ENCODE data around the gene KRTAP19-6. TPM values are rescaled to one million over a fixed set of nuclear protein-coding genes. Genes with fewer than 3 reads are reported as not detected.
"Not testable (repeated sequence)": the region's sequence is repeated elsewhere in the genome, so short reads cannot be mapped to it uniquely, and the experiment has no call there.

Gene KRTAP19-6, protein sequence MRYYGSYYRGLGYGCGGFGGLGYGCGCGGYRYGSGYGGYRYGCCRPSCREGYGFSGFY
- polyA plus RNA-seq (ENCODE audit: insufficient read length in 4 of 4), result not detected

DNA sequence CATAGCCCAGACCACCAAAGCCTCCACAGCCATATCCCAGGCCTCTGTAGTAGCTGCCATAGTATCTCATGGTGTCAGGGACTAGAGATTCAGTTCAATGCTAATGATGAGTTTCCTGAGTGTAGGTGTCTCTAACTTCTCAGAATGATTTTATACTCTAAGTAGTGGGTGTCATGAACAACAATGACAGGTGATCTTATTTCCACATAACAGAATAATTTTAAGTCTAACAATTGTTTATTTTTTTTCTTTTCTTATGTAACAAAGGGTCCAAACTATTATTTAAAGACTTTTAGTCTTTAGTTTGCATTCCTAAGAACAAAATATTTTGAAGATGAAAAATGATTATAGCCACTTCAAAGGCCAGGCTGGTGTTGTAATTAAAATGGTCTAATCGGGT, at the start of gene KRTAP19-6:
Gene KRTAP19-6, minus strand, starts transcription at position 101 of the 400 bp plus-strand sequence. Its CDS starts 31 bp downstream, at position 70.
- no peak for DNase-seq (ENCODE audit: low read depth in 4 of 4, low spot score in 2 of 4)

DNA sequence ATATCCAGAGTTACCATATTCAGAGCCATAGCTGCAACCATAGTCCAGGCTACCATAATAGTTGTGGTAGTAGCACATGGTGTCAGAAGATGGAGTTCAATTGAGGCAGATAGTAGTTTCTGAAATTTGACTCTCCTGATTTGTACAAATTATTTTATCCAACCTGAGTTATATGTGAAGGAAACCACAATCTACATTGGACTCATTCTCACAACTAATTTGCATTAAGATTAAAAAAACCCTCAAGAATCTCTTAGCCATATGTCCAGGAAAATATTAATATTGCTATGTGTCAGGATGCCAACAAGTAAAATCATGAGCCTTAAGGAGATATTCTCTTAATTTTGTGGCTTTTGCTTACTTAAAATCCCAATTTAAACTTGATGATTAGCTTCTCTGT, 48.6 kb upstream of the KRTAP19-6 start, which contains the start of gene KRTAP22-2:
Gene KRTAP22-2, minus strand, starts transcription at position 101 of the 400 bp plus-strand sequence.
- no peak for DNase-seq (ENCODE audit: low read depth in 4 of 4, low spot score in 2 of 4)

DNA sequence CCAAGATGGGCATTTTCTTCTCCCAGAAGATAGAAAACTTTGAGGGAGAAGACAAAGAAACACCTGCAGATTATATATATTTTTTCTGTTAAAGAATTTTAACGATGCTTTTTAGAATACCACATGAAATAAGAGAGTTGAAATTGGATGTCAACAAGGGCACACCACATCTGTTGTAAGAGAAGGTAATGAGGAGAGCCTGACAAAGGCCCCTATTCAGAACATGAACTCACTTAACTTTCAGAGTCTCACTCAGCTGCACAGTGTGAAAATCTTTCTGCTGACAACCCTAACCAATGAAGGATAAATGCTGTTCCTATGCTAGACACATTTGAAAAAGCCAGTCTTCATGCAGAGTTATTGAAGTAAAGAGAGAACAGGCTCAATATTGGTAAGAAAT, 41.2 kb upstream of the KRTAP19-6 start:
- no peak for DNase-seq (ENCODE audit: low read depth in 4 of 4, low spot score in 2 of 4)

DNA sequence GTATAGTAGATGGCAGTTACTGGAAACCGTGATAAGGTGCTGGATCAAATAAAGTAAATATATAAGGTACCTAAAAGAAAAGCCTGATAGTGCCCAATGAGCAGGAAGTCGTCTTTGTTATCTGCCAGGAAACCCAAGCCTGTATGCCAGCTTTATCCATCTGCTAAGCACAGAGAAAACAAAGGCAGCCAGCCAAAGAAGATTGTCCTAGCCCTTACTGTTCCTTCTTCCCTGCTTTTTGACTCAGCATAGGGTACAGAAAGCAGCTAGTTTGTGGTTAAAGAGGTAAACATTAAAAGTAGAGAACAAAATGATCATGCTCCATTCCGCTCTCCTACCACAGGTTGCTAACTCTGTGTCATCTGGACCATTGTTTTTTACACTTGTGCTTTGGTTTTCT, 38.5 kb upstream of the KRTAP19-6 start:
- no peak for DNase-seq (ENCODE audit: low read depth in 4 of 4, low spot score in 2 of 4)

DNA sequence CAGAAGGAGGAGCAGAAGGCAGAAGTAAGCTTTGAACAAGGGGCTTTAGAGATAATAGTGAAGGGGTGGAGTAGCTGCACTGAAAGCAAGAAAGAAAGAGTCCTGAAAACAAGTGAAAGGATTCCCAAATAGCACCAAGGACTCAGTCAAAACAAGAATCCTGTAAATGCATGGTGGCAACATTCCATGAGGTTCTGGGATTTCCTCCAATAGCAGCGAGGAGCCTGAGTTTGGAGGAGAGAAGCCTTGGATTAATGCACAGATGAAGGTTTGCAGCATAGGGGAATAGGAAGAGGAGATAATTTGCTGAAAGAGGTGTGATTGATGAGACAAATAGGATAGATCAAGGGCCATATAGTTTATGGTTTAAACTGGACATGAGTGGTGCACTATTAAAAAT, 37.7 kb upstream of the KRTAP19-6 start:
- no peak for DNase-seq (ENCODE audit: low read depth in 4 of 4, low spot score in 2 of 4)

DNA sequence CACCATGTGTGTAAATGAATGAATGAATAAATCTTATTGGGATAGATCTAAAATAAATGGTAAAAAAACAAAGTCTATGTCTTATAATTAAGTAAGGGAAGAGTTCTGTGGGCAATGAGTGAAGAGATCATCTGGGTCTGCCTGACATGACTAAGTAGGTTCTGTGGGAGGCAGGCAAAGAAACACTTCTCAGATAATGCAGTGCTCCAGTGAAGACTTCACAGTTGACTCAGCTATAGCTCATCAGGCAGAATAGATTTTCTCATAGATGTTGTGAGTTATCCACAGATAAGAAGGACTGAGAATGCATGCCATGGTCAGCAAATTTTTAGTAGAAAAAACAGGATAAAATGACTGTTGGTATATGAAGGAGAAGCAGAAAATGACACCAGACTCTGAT, 36.1 kb upstream of the KRTAP19-6 start:
- no peak for DNase-seq (ENCODE audit: low read depth in 4 of 4, low spot score in 2 of 4)

DNA sequence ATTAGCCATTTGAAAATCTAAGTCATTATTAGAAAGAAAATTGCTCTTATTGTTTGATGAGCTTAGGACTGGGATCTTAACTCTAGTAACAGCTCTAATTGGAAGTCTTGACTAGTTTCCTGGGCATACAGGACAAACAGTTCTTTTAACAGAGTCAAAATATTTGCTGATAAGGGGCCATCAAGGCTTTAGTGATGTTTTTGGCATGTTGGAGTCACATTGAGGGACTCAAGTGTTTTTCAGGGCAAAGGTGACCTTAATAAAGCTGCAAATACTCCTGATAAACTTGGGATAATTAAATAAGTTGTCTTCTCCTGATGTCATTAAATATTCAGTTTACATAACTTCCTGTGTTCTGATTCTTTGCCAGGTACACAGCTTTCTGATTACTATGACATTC, 26.0 kb upstream of the KRTAP19-6 start:
- DNase-seq (ENCODE audit: low read depth in 4 of 4, low spot score in 2 of 4), result no peak

DNA sequence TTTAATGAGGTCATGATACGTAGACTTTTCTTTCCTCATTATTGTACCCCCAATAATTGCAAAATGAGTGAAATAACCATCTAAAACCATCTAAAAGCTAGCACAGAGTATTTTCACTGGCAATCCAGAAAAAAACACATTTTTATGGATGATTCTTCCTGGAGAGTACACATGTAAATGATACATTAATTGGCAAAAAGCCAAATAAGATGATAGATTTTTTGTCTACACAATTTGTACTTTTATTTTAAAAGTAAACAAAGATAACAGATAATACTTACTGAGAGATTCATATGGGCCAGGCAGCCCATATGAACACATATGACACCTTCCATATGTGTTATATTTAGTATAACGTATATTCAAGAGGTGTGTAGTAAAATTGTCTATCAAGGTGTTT, 22.0 kb upstream of the KRTAP19-6 start:
- DNase-seq (ENCODE audit: low read depth in 4 of 4, low spot score in 2 of 4), result no peak

DNA sequence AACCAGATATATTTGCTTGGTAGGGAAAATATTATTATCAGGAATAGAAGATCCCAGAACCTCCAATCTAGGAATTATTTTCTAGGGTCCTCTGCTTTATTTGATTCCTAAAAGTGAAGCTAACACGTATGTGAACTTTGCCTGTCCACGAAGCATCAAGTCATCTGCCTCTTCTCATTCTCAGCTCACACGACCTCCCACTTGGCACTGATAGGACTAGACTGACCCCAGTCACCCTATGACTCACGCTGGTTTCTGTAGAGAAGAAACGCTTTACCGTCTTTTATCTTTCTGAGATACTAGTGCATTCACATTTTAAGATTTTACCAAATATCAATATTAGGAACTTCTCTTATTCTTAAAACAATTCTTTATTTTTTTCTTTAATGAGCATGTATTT, 21.4 kb upstream of the KRTAP19-6 start:
- no peak for DNase-seq (ENCODE audit: low read depth in 4 of 4, low spot score in 2 of 4)

DNA sequence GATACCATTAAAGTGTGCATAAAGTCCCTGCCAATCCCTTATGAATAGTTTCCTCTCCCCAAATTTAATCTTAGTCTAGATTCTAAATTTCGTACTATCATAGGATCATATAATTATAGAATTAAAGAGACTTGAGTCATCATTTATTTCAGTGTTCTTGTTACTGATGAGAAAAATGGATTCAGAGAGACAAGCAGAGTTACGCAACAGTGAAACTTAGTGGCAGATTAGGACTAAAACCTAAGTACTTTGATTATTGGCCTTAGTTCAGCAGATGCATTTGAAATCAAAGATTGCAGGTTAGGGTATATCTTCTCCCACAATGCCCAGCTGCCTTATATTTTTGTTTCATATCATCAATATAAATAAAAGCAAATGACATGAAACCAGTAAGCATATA, 20.3 kb upstream of the KRTAP19-6 start:
- no peak for DNase-seq (ENCODE audit: low read depth in 4 of 4, low spot score in 2 of 4)

DNA sequence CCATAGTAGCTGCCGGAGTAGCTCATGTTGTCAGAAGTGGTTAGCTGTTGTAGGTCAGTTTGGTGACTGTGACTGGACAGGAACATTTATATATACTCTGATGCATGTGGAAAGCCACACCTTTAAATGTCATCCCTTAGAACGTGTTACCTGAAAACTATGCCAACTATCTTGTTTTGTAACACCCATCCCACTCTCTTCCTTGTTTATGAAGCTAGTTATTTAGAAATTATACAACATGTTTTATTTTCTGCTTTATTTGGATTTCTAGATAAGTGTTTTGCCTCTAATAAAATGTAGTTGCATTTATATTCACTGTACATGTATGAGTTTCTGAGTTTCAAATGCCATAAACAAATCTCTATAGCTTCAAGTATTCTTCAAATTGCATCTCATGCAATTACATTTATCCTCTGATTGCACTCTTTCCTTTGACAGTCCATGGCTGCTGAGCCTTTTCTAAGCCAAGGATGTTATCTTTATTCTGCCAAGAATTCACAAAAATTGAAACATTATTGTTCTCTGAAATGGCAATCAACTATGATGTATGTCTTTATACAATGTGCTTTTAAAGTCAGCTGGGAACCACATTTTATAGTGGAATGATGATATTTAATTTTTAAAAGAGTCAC, 19.7 kb upstream of the KRTAP19-6 start, which contains the start of gene KRTAP19-7:
Gene KRTAP19-7, minus strand, starts transcription at position 51 of the 632 bp plus-strand sequence. Its CDS starts 25 bp downstream, at position 26.
- DNase-seq (ENCODE audit: low read depth in 4 of 4, low spot score in 2 of 4), result no peak

DNA sequence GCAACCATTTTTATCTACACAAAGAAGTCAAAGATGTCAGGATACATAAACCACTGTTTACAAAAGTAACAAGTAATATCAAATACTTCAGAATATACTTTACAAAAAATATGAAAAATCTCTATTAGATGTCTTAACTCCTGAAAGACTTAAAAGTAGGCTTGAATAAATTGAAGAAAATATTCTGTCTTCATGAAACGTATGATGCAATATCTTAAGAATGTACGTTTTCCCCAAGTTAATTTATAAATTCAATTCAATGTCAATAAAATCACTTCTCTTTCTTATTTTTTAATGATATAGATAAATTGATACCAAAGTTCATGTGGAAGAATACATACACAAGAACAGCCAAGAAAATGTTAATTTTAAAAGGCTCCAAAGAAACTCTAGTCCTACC, 13.4 kb upstream of the KRTAP19-6 start:
- DNase-seq (ENCODE audit: low read depth in 4 of 4, low spot score in 2 of 4), result no peak

DNA sequence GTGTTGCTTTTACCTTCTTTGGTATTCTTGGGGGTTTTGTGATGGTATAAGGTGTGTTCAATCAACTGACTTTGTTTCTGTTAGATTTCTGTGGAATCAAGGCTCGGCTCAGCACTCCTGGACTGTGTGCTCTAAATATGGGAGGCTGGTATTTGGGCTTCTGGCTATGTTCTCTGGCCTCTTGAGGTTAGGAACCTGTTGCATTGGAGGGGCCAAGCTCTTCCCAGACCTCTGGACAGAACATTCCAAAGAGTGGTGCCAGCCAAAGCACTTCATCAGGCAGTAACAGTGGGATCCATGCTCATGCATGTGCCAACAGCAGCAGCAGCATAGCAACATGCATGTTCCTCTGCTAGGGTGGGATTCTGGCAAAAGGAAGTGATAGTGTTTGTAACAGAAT, 11.1 kb upstream of the KRTAP19-6 start:
- DNase-seq (ENCODE audit: low read depth in 4 of 4, low spot score in 2 of 4), result no peak

DNA sequence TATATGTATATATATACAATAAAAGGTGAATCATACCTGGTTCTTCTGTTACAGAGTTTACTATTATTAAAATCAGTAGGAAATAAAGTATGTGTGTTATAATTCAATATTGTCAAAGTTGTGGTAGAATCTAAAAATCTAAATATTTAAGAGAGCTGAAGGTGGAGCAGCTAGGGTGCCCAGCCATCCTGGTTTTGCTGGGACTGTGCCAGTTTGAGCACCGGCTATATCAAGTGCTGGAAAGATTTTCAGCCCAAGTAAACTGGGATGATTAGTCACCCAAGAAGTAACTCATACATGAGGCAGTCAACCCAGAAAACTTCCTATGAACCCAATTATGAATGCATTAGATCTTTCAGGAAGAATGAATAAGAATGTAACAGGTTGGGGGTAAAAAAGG, 22.8 kb downstream of the KRTAP19-6 start:
- DNase-seq (ENCODE audit: low read depth in 4 of 4, low spot score in 2 of 4), result no peak

DNA sequence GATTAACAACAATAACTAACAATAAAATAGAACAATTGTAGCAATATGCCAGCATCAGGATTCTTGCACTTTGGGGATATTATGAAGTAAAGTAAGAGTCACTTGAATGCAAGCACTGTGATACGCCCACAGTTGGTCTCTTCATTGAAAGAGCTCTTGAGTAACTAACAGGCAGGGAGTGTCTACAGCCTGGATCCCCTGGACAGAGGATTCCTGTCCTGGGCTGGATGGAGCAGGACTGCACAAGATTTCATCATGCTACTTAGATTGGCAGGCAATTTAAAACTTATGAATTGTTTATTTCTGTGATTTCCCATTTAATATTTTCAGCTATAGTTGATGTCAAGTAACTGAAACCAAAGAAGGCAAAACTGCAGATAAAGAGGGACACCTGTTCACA, 26.0 kb downstream of the KRTAP19-6 start:
- DNase-seq (ENCODE audit: low read depth in 4 of 4, low spot score in 2 of 4), result no peak

DNA sequence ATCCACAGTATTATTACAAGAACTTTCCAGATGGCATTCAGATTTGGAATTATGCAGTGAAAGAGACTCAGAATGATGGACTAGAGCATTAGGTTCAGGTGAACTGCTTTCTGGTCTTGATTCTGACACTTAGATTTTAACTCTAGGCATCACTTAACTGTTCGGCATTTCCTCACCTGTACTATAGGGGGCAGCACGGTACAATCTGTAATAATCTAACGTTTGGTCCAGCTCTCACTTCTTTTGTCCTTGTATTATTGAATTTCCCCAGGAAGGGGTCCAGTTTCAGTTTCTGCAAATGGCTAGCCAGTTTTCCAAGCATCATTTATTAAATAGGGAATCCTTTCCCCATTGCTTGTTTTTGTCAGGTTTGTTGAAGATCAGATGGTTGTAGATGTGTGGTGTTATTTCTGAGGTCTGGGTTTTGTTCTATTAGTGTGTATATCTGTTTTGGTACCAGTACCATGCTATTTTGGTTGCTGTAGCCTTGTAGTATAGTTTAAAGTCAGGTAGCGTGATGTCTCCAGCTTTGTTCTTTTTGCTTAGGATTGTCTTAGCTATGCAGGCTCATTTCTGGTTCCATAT, 36.0 kb downstream of the KRTAP19-6 start:
- DNase-seq (ENCODE audit: low read depth in 4 of 4, low spot score in 2 of 4), result not testable (repeated sequence)

DNA sequence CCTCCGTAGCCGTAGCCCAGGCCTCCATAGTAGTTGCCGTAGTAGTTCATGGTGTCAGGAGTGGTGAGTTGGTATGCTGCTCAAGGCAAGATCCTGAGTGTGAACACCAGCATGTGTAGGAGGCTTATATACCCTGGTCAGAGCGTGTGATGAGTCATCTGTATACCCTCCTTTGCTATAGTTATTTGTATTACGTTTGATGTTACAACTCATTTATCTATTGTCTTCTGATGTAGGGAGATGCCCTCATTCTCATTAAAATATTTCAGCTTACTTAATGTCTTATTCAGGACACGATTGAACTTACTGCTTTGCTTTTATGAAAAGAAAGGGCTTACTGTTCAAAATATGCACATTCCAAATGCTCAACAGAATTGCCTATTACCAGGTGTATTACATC, 39.6 kb downstream of the KRTAP19-6 start, which contains the start of gene KRTAP19-5:
Gene KRTAP19-5, minus strand, starts transcription at position 101 of the 400 bp plus-strand sequence. Its CDS starts 51 bp downstream, at position 50.
- DNase-seq (ENCODE audit: low read depth in 4 of 4, low spot score in 2 of 4), result no peak

DNA sequence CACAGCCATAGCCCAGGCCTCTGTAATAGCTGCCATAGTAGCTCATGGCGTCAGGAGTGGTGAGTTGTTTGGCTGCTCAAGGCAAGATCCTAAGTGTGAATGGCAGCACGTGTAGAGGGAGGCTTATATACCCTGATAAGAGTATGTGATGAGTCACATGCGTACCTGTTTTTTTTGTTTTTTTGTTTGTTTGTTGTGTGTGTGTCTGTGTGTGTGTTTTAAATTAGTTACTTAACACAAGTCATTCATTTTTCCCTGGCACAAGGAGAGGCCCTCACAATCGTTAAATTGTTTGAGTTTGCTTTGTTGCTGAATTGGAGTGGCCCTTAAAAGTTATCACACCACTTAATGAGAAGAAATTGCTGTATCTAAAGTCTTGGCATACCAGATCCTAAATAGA, 44.6 kb downstream of the KRTAP19-6 start, which contains the start of gene KRTAP19-4:
Gene KRTAP19-4, minus strand, starts transcription at position 101 of the 400 bp plus-strand sequence. Its CDS starts 55 bp downstream, at position 46.
- DNase-seq (ENCODE audit: low read depth in 4 of 4, low spot score in 2 of 4), result no peak

DNA sequence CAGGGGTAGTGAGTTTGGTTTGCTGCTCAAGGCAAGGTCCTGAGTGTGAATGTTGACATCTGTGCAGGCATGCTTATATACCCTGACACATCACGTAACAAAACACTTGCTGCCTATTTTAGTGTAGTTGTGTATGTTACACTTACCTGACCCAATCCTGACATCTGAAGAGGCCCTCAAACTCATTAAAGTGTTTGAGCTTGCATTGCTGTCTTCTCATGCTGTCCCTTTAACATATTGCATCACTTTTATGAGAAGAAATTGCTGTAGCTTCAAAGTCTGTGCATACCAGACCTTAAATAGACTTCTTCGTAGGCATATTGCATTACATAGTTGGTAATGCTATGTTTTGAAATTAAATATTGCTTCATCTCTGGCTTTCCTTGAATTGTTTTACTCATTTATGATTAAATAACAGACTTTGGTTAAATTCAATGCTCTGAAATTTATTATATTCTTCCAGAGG, 49.7 kb downstream of the KRTAP19-6 start, which contains the start of gene KRTAP19-3:
Gene KRTAP19-3, minus strand, starts transcription at position 51 of the 466 bp plus-strand sequence. CDS start 56 bp downstream, outside the sequence.
- no peak for DNase-seq (ENCODE audit: low read depth in 4 of 4, low spot score in 2 of 4)
